Stimulated activated naive CD8-positive, alpha-beta T cell treated with anti-CD3 and anti-CD28 coated beads, Interleukin-15, amount 100 ng/mL, for 72 hours (primary cell): ENCODE results near the gene LCMT1.
"Not testable (repeated sequence)": the region's sequence is repeated elsewhere in the genome, so short reads cannot be mapped to it uniquely, and the experiment has no call there.

Experiments
- ATAC-seq: fragments of 150-1000 bp; cut with Tn5 transposase; 2 replicates; pipeline ENCODE4 v1.10.0; 2021; ENCODE audit warnings: mild to moderate bottlenecking, moderate library complexity
- DNase-seq, 2 donors: peaks; one replicate each; pipeline ENCODE4 v3.0.0; 2021 to 2022
- H3K27ac Mint-ChIP-seq, 2 donors: one replicate each; pipeline ENCODE4 v1.8.0; 2022; ENCODE audit warnings: mild to moderate bottlenecking in 2 of 2, mixed read lengths in 2 of 2, moderate library complexity in 2 of 2
- H3K27me3 Mint-ChIP-seq: one replicate; pipeline ENCODE4 v1.8.0; 2022; ENCODE audit warnings: mixed read lengths
- H3K4me1 Mint-ChIP-seq: one replicate; pipeline ENCODE4 v1.8.0; 2022; ENCODE audit warnings: mild to moderate bottlenecking, mixed read lengths
- H3K4me3 Mint-ChIP-seq, 2 donors: one replicate each; pipeline ENCODE4 v1.8.0; 2022; ENCODE audit warnings: mild to moderate bottlenecking in 2 of 2, mixed read lengths in 2 of 2, moderate library complexity in 1 of 2
- H3K9me3 Mint-ChIP-seq, 2 donors: one replicate each; pipeline ENCODE4 v1.8.0; 2022; ENCODE audit warnings: mixed read lengths in 2 of 2

The LCMT1 gene

DNA sequence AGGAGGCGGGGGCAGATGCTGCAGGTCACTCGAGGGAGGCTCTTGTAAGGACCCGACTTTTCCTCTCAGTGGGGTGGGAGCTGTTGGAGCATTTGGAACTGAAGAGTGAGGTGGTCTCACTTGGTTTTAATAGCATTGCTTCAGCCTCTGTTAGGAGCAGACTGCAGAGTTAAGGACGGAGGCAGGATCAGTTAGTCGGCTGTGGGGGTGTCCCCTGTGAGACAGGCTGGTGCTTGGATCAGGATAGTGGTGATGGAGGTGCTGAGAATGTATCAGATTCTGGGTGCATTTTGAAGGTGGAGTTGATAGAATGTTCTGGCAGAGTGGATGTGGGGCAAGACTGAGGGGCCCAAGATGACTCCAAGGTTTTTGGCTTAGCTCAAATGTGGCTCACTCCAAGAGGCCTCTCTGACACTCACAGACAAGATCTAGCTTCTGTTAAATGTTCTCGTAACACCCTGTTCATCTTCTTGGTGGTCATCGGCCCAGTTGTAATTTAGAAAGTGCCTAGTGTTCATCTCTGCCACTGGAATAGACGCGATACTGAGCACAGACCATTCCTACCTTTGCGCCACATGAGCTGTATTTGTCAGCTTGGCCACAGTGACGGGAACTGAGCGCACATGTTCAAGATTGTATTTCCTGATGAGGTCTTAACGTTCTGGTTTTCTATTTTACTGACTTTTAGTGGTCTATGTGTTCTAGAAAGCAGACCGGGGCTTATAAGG is 7.5 kb downstream of the LCMT1 start:
- DNase-seq (no peak), ATAC-seq (no peak)
- Mint-ChIP-seq H3K4me3 (no peak overlapping the region), H3K9me3 (no peaks in the 10 kb centered on the region), H3K4me1 (peaks cover 47% of the 10 kb centered on the region), H3K27ac (no peak overlapping the region), H3K27me3 (no peaks in the 10 kb centered on the region)

- Mint-ChIP-seq H3K4me1 (peaks cover 49% of the 10 kb centered on the region), H3K9me3 (no peaks in the 10 kb centered on the region), H3K27ac (no peak overlapping the region), H3K27me3 (no peaks in the 10 kb centered on the region), H3K4me3 (no peak overlapping the region)
- ATAC-seq (no peak), DNase-seq (no peak)
Measured at GRCh38 chr16:25121824-25122600, 10.5 kb downstream of the LCMT1 start.

DNA sequence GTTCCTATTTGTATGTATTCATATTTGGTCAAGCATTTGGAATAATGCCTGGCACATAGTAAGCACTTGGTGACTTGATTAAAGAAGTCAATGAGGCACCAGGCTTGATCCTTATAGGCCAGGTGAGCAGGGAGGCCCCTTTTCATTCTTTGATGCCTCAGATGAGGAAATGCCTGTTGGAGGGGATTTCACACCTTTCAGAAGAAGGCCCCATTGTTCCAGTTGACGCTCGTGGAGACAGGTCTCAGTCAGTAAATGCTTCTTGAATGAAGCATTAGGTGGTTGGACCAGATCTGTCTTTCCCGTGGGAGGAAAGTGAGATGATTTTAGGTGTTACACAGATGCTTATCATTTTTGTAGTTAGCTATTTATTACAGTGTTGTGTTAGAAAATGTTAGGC is 13.0 kb downstream of the LCMT1 start:
- ATAC-seq: no peak
- Mint-ChIP-seq H3K4me3 (no peak overlapping the region), H3K9me3 (no peaks in the 10 kb centered on the region), H3K4me1 (peaks cover 41% of the 10 kb centered on the region), H3K27ac (no peak overlapping the region), H3K27me3 (no peaks in the 10 kb centered on the region)
- DNase-seq: no peak

DNA sequence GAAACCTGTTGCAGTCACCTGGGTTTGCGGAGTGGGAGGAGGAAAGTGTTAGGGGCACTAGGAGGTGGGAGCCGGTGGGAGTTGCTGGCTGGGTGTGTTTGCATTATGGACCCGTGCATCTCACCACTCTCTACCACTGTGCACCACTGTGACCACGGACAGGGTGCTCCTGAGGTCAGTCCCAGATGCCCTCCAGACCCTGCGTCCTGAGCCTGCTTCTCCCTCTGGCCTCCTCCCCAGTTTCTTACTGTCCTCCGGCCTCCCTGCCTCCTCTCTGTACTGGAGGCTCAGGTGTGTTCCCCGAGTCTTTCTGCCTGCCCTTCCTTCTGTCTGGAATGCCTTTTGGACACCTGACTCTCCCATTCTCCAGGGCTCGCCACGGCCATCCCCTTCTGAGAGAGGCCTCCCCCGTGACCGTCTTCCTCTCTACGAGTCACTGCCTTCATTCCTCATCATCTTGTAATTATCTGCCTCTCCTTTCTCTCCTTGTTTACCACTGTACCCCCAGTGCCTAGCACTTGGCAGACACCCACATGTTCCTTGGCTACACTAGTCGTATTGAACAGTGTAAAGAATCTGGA is 14.6 kb downstream of the LCMT1 start:
- Mint-ChIP-seq H3K27ac (peak overlapping the region; percentile 56 to 84), H3K4me1 (peaks cover 41% of the 10 kb centered on the region)
- peak; percentile 42 for ATAC-seq
- not testable (repeated sequence) for H3K27me3 Mint-ChIP-seq, DNase-seq, H3K9me3 Mint-ChIP-seq, H3K4me3 Mint-ChIP-seq

DNA sequence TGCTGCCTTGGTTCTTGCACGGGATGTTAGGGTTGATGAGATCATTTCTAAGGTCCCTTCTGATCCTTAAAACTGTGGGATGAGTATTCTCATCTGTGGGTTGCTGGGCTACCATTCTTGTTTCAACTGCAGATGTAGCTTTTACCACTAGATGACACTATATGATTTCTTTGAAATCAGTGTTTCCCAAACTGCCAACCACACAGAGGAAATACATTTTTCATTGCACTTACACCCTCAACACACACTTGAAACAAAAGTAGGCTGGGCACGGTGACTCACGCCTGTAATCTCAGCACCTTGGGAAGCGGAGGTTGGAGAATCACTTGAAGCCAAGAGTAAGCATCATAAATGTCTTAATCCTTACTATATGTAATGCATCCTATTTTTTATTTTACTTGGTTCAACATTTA is 15.3 kb downstream of the LCMT1 start:
- peaks cover 35% of the 10 kb centered on the region for H3K4me1 Mint-ChIP-seq
- H3K4me3 Mint-ChIP-seq: no peak overlapping the region
- DNase-seq: peak in 1 of 2 donors; percentile 28
- no peaks in the 10 kb centered on the region for H3K9me3 Mint-ChIP-seq
- peak; percentile 90 for ATAC-seq
- peak overlapping the region in 1 of 2 donors; percentile 84 for H3K27ac Mint-ChIP-seq
- H3K27me3 Mint-ChIP-seq: no peaks in the 10 kb centered on the region

- H3K4me3 Mint-ChIP-seq, DNase-seq, H3K27me3 Mint-ChIP-seq, H3K4me1 Mint-ChIP-seq, ATAC-seq, H3K27ac Mint-ChIP-seq, H3K9me3 Mint-ChIP-seq: not testable (repeated sequence)
Measured at GRCh38 chr16:25132751-25133150, 21.2 kb downstream of the LCMT1 start.

DNA sequence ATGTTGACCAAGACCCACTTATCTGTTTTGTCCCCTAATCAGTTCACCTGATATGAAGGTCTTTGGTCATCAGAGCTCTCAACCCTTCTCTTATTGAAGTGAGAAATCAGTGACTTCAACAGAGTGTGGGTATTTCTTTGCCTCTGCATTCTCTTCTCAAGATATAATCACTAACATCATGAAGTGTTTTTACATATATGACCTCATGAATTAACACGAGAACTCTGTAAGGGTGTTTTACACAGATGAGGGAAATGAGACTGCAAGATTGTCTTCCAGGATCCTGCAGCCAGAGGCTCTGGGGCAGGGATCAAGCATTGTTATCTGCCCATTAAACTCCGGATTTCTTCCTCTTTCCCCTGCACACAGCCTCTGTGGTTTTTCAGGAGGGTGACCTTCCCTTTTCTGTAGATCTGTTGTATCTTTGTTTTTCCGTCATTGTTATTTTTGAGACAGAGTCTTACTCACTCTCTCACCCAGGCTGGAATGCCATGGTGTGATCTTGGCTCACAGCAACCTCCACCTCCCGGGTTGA is 22.7 kb downstream of the LCMT1 start:
- Mint-ChIP-seq H3K4me3 (no peak overlapping the region), H3K9me3 (no peaks in the 10 kb centered on the region), H3K27me3 (no peaks in the 10 kb centered on the region), H3K27ac (no peak overlapping the region), H3K4me1 (no peaks in the 10 kb centered on the region)
- no peak for ATAC-seq
- no peak for DNase-seq

DNA sequence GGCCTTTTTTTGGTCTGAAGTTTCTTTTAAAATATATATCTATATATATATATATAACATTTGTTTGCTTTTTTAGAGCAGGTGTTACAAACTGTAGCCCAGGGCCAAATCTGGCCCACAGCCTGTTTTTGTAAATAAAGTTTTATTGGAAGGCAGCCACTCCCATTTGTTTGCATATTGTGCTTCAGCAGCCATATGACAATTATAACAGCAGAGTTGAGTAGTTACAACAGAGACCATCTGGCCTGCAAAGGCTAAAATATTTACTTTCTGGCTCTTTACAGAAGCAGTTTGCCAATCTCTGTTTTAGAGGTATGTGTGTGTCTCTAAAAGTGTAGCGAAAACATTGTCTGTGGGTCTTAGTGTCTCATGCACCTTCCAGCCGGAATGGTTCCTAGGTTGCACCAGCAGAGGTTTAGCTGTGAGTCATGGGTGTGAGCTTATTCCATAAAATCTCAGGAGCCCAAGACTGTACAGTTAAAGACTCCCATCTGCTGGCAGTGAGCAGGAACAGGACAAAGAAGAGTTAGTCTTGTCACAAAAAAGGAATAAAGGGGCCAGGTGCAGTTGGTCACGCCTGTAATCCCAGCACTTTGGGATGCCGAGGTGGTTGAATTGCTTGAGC is 23.8 kb downstream of the LCMT1 start:
- no peaks in the 10 kb centered on the region for H3K9me3 Mint-ChIP-seq
- DNase-seq (no peak), ATAC-seq (no peak)
- H3K4me3 Mint-ChIP-seq: no peak overlapping the region
- no peak overlapping the region for H3K27ac Mint-ChIP-seq
- no peaks in the 10 kb centered on the region for H3K4me1 Mint-ChIP-seq
- H3K27me3 Mint-ChIP-seq: no peaks in the 10 kb centered on the region

DNA sequence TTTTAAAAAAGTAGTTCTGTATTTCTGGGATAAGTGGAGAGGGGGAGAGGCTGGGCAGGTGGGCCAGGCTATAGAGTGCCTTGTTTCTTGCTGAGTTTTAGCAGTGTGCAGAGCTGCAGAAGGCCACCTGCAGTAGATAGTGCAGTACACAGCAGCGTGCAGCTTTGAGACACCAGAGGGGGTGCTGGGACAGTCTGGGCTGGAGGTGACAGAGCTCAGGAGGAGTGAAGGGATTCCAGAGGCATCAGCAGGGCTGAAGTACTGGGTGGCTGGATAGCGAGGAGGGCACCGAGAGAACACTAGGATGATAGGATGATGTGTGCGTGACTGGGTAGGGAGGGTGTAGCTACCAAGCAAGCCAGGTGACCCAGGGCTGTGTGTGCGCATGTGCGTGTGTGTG is 26.6 kb downstream of the LCMT1 start:
- no peak for ATAC-seq
- no peak for DNase-seq
- no peaks in the 10 kb centered on the region for H3K9me3 Mint-ChIP-seq
- no peak overlapping the region for H3K4me3 Mint-ChIP-seq
- H3K27me3 Mint-ChIP-seq: no peaks in the 10 kb centered on the region
- H3K27ac Mint-ChIP-seq: no peak overlapping the region
- no peaks in the 10 kb centered on the region for H3K4me1 Mint-ChIP-seq

DNA sequence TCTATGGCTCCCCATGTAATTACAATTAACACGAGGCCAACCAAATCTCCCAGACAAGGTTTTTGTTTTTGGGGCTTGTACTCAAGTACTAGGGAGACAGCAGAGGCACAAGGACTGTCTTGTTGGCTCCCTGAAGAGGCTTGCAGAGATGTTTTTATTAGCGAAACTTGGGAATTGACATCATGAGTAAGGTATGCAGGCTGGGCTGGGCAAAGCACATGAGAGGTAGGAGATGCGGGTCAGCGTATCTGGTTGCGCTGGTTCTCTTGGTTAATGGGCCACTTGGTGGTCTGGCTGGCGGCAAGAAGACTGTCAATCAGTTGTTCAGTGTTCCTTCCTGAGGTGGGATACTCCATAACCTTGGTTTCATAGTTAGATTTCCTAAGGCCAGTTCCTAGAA is 28.9 kb downstream of the LCMT1 start:
- H3K9me3 Mint-ChIP-seq: no peaks in the 10 kb centered on the region
- no peak overlapping the region for H3K4me3 Mint-ChIP-seq

GRCh38 chr16:25141648-25142047 is 30.1 kb downstream of the LCMT1 start:
- H3K27me3 Mint-ChIP-seq: no peaks in the 10 kb centered on the region
- H3K9me3 Mint-ChIP-seq: no peaks in the 10 kb centered on the region
- no peak overlapping the region for H3K4me3 Mint-ChIP-seq
- DNase-seq: no peak
- ATAC-seq: no peak
- H3K4me1 Mint-ChIP-seq: no peaks in the 10 kb centered on the region
- H3K27ac Mint-ChIP-seq: peak overlapping the region in 1 of 2 donors; percentile 21

More for the DNA sequence above, 28.9 kb downstream of the LCMT1 start:
- no peaks in the 10 kb centered on the region for H3K4me1 Mint-ChIP-seq
- H3K27ac Mint-ChIP-seq: no peak overlapping the region
- ATAC-seq (no peak), DNase-seq (no peak)
- H3K27me3 Mint-ChIP-seq: no peaks in the 10 kb centered on the region

- Mint-ChIP-seq H3K4me1 (no peaks in the 10 kb centered on the region), H3K9me3 (no peaks in the 10 kb centered on the region), H3K27ac (peak overlapping the region in 1 of 2 donors; percentile 19), H3K27me3 (no peaks in the 10 kb centered on the region), H3K4me3 (no peak overlapping the region)
- ATAC-seq: no peak
- DNase-seq: no peak
Measured at GRCh38 chr16:25143928-25144327, 32.4 kb downstream of the LCMT1 start.

DNA sequence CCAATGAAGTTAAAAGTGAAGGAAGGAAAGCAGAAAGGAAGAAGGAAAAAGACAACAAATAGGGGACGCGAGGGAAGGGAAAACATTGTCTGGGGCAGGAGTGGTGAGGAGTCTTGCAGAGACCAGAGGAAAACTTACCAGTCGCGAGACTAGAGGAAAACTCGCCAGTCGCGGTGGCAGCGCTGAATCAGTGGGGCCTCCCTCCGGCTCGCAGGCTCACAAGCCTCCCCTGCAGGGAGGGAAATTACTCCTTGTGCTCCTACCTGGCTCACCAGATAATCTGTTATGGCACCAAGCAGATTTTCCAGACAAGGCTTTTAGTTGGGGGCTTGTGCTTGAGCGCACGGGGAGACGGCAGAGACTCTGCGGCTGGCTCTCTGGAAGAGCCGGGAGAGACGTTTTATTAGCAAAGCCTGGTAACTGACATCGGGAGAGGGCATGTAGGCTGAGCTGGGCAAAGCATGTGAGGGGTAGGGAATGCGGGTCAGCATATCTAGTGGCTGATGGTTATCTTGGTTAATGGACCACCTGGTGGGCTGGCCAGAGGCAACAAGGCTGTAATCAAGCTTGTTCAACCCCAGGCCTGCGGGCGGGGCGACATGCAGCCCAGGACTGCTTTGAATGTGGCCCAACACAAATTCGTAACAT is 37.1 kb downstream of the LCMT1 start:
- Mint-ChIP-seq H3K27me3 (no peaks in the 10 kb centered on the region), H3K4me3 (no peak overlapping the region), H3K4me1 (no peaks in the 10 kb centered on the region), H3K9me3 (no peaks in the 10 kb centered on the region), H3K27ac (no peak overlapping the region)
- ATAC-seq (no peak), DNase-seq (no peak)

DNA sequence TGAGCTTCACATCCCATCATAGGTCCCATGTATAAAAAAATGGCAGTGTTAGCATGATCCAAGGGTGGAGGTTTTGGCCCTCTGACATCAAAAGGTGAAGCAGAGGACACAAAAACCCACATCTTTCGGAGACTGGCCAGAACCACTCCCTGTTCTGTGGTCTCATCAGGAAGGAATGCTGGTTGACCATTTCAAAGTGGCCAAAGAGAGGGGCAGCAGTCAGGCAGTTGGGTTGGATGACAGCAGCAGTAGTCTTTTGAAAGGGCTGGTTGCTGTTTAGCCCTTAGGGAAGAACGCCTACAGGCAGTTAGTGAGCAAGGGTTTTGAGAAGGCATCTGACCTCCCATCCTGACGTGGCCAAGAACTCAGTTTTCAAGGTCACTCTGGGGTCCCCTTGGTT is 40.5 kb downstream of the LCMT1 start:
- Mint-ChIP-seq H3K27ac (no peak overlapping the region), H3K27me3 (no peaks in the 10 kb centered on the region), H3K4me1 (peaks cover 20% of the 10 kb centered on the region), H3K4me3 (no peak overlapping the region), H3K9me3 (no peaks in the 10 kb centered on the region)
- no peak for ATAC-seq
- DNase-seq: no peak
